ENCODE measurements around the gene CELF1. TPM values are rescaled to one million over a fixed set of nuclear protein-coding genes. Genes with fewer than 3 reads are reported as not detected.

CELF1 gene
- total and polyA plus RNA-seq, 9 of the 15 experiments (the other 6 are each of a cell fraction or from before 2014, with no cell fraction given): 11.3 to 142 (median 77.4) TPM

DNA sequence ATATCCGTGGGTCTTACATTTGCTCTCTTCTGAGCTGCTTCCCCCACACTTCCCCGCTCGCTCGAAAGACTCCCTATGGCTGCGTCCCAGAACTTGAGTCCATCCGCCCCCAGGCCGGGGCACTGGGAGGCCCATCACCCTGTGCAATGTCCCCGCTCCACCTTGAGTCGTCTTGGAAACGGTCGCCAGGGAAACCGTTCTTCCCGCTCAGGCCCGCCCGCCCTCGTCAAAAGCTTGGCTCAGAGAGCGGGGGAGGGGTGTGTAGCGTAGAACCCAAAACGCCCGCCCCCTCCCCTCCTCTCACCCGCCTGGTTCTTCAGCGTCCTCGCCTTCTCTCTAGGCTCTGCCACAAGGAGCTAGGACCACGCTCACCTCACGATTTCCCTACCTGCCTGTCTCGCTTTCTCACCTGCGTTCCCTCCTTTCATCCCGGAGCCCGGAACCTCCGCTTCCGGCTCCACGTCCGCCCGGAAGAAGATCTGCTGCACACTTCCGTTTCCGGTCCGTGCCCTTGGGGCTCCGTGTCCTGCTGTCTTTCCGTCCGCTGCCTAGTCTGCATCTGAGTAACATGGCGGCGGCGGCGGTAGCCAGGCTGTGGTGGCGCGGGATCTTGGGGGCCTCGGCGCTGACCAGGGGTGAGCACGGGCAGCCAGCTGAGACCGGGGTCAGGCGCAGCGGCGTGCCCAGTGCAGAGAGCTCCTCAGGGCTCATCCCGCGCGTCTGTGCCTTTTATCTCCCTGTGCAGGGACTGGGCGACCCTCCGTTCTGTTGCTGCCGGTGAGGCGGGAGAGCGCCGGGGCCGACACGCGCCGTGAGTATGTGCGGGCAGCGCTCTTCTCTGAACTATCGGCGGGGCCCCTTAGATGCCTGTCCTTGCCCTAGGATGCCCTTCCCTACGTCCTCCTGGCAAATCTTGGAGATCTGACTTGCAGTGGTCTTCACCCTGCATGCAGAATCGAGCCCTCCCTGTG is 25.9 kb upstream of the CELF1 start, which contains the start of the genes KBTBD4 and NDUFS3 (continued):
- TF ChIP-seq, protein P1, sequence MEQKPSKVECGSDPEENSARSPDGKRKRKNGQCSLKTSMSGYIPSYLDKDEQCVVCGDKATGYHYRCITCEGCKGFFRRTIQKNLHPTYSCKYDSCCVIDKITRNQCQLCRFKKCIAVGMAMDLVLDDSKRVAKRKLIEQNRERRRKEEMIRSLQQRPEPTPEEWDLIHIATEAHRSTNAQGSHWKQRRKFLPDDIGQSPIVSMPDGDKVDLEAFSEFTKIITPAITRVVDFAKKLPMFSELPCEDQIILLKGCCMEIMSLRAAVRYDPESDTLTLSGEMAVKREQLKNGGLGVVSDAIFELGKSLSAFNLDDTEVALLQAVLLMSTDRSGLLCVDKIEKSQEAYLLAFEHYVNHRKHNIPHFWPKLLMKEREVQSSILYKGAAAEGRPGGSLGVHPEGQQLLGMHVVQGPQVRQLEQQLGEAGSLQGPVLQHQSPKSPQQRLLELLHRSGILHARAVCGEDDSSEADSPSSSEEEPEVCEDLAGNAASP (IDR thresholded peaks at IDR 0.05): no peak
- peak; percentile 81; the same call in 1 of the 2 replicates for TF ChIP-seq ZBTB1 (CRISPR knock-in tag; IDR thresholded peaks at IDR 0.05; ENCODE audit: borderline replicate concordance, low read depth)
- TF ChIP-seq, protein P2, sequence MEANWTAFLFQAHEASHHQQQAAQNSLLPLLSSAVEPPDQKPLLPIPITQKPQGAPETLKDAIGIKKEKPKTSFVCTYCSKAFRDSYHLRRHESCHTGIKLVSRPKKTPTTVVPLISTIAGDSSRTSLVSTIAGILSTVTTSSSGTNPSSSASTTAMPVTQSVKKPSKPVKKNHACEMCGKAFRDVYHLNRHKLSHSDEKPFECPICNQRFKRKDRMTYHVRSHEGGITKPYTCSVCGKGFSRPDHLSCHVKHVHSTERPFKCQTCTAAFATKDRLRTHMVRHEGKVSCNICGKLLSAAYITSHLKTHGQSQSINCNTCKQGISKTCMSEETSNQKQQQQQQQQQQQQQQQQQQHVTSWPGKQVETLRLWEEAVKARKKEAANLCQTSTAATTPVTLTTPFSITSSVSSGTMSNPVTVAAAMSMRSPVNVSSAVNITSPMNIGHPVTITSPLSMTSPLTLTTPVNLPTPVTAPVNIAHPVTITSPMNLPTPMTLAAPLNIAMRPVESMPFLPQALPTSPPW (CRISPR knock-in tag; IDR thresholded peaks at IDR 0.05): peak; percentile 90
- no peak for TF ChIP-seq ZNF830 (CRISPR knock-in tag; IDR thresholded peaks at IDR 0.05)
- TF ChIP-seq BRD4 (IDR thresholded peaks at IDR 0.05): peak; percentile 97
- TF ChIP-seq ZBTB17 (CRISPR knock-in tag; IDR thresholded peaks at IDR 0.05): 0 out of 2 replicates have a peak, but pooled peaks have one; percentile 34
- TF ChIP-seq TAF9B (IDR thresholded peaks at IDR 0.05; ENCODE audit: partially characterized antibody): peak; percentile 97
- TF ChIP-seq CHD4 (IDR thresholded peaks at IDR 0.05; ENCODE audit: insufficient read depth, insufficient replicate concordance, low read depth, low read length, poor library complexity, severe bottlenecking): no peak
- peak; percentile 79 for TF ChIP-seq NR2C2 (CRISPR knock-in tag; IDR thresholded peaks at IDR 0.05)
- peak; percentile 91 for TF ChIP-seq NR2C2 (tag; IDR thresholded peaks at IDR 0.05)
- TF ChIP-seq, protein P3, sequence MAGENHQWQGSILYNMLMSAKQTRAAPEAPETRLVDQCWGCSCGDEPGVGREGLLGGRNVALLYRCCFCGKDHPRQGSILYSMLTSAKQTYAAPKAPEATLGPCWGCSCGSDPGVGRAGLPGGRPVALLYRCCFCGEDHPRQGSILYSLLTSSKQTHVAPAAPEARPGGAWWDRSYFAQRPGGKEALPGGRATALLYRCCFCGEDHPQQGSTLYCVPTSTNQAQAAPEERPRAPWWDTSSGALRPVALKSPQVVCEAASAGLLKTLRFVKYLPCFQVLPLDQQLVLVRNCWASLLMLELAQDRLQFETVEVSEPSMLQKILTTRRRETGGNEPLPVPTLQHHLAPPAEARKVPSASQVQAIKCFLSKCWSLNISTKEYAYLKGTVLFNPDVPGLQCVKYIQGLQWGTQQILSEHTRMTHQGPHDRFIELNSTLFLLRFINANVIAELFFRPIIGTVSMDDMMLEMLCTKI (IDR thresholded peaks at IDR 0.05; ENCODE audit: partially characterized antibody): no peak
- TF ChIP-seq, protein P4, sequence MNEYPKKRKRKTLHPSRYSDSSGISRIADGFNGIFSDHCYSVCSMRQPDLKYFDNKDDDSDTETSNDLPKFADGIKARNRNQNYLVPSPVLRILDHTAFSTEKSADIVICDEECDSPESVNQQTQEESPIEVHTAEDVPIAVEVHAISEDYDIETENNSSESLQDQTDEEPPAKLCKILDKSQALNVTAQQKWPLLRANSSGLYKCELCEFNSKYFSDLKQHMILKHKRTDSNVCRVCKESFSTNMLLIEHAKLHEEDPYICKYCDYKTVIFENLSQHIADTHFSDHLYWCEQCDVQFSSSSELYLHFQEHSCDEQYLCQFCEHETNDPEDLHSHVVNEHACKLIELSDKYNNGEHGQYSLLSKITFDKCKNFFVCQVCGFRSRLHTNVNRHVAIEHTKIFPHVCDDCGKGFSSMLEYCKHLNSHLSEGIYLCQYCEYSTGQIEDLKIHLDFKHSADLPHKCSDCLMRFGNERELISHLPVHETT (CRISPR knock-in tag; conservative IDR thresholded peaks at IDR 0.05 in 1 of 2, IDR thresholded peaks at IDR 0.05 in 1 of 2): peak in 1 of 2 experiments; percentile 85; a peak in 1 of 4 replicates
- no peak for TF ChIP-seq RBM25 (IDR thresholded peaks at IDR 0.05; ENCODE audit: low read depth, low read length, severe bottlenecking)
- peak; percentile 81 for TF ChIP-seq KLF13 (tag; IDR thresholded peaks at IDR 0.05; ENCODE audit: borderline replicate concordance, low read depth)
- peak; percentile 42; the same call in 1 of the 2 replicates for TF ChIP-seq NCOA6 (IDR thresholded peaks at IDR 0.05)
- peak; percentile 66; the same call in 1 of the 2 replicates for TF ChIP-seq ZNF24 (IDR thresholded peaks at IDR 0.05)
- TF ChIP-seq, protein P5, sequence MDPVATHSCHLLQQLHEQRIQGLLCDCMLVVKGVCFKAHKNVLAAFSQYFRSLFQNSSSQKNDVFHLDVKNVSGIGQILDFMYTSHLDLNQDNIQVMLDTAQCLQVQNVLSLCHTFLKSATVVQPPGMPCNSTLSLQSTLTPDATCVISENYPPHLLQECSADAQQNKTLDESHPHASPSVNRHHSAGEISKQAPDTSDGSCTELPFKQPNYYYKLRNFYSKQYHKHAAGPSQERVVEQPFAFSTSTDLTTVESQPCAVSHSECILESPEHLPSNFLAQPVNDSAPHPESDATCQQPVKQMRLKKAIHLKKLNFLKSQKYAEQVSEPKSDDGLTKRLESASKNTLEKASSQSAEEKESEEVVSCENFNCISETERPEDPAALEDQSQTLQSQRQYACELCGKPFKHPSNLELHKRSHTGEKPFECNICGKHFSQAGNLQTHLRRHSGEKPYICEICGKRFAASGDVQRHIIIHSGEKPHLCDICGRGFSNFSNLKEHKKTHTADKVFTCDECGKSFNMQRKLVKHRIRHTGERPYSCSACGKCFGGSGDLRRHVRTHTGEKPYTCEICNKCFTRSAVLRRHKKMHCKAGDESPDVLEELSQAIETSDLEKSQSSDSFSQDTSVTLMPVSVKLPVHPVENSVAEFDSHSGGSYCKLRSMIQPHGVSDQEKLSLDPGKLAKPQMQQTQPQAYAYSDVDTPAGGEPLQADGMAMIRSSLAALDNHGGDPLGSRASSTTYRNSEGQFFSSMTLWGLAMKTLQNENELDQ (CRISPR knock-in tag; IDR thresholded peaks at IDR 0.05; ENCODE audit: borderline replicate concordance): no peak
